HAP-1 (cell line): ENCODE results near the gene S100A12.

Source experiments
- DNase-seq, 2 experiments: peaks; one replicate each; pipeline ENCODE4 v3.0.0-alpha.2; 2016 to 2020; ENCODE audit warnings: low spot score in 2 of 2
- H3K27me3 ChIP-seq: fragments of 250-450 bp; sonication (Bioruptor Pico); 2 replicates; pipeline ENCODE4 v1.5.1; 2020; ENCODE audit warnings: low read depth, mild to moderate bottlenecking, moderate library complexity
- H3K36me3 ChIP-seq: fragments of 250-450 bp; sonication (Bioruptor Pico); replicated peaks from 2 replicates; pipeline ENCODE4 v1.5.1; 2020; ENCODE audit warnings: mild to moderate bottlenecking
- H3K4me1 ChIP-seq: fragments of 250-450 bp; sonication (Bioruptor Pico); 2 replicates; pipeline ENCODE4 v1.5.1; 2020; ENCODE audit warnings: mild to moderate bottlenecking
- H3K4me3 ChIP-seq: fragments of 250-450 bp; sonication (Bioruptor Pico); 2 replicates; pipeline ENCODE4 v1.5.1; 2020; ENCODE audit warnings: mild to moderate bottlenecking, moderate library complexity
- H3K9me3 ChIP-seq: fragments of 250-450 bp; sonication (Bioruptor Pico); 2 replicates; pipeline ENCODE4 v1.5.1; 2020; ENCODE audit warnings: mild to moderate bottlenecking, moderate library complexity
- in situ Hi-C: fragments of 300-500 bp; cut with MboI; formaldehyde crosslinking; loops from 3 replicates; pipeline ENCODE4 v1.14.3; 2020; ENCODE audit warnings: low sequenced_read_pairs, inconsistent platforms, mixed read lengths

Gene S100A12

GRCh38 chr1:153392258-153392657, 16.8 kb upstream of the S100A12 start:
- H3K27me3 ChIP-seq, result 0 out of 2 replicates have a peak, but pooled peaks cover 5% of the 10 kb centered on the region
- H3K4me3 ChIP-seq, result no peak overlapping the region
- H3K9me3 ChIP-seq, result no peaks in the 10 kb centered on the region
- H3K4me1 ChIP-seq, result no peaks in the 10 kb centered on the region
- in situ Hi-C loops, result no loop called here
- no peaks in the 10 kb centered on the region for H3K36me3 ChIP-seq
- no peak for DNase-seq

- 0 out of 2 replicates have a peak, but pooled peaks cover under 1% of the 10 kb centered on the region for H3K27me3 ChIP-seq
- DNase-seq, result no peak
These were observed 15.7 kb upstream of the S100A12 start, which contains the start of gene S100A8 for GRCh38 chr1:153390938-153391710. Gene S100A8 (minus strand): TSS chr1:153391073. CDS start chr1:153390535, 538 bp downstream.

GRCh38 chr1:153389973-153390879, 14.8 kb upstream of the S100A12 start:
- no peaks in the 10 kb centered on the region for H3K9me3 ChIP-seq
- DNase-seq, result no peak
- H3K4me3 ChIP-seq, result no peak overlapping the region
- in situ Hi-C loops, result no loop called here
- H3K4me1 ChIP-seq, result no peaks in the 10 kb centered on the region
- no peaks in the 10 kb centered on the region for H3K36me3 ChIP-seq
- no peaks in the 10 kb centered on the region for H3K27me3 ChIP-seq

More at GRCh38 chr1:153390938-153391710, 15.7 kb upstream of the S100A12 start, which contains the start of gene S100A8:
- Histone ChIP-seq H3K4me3 (no peak within 1 kb of the TSS), H3K36me3 (no peaks in the 10 kb centered on the region), H3K9me3 (no peaks in the 10 kb centered on the region), H3K4me1 (no peaks in the 10 kb centered on the region)
- in situ Hi-C loops, result no loop called here

GRCh38 chr1:153389401-153389800, 14.0 kb upstream of the S100A12 start:
- Histone ChIP-seq H3K4me3 (no peak overlapping the region), H3K4me1 (no peaks in the 10 kb centered on the region), H3K27me3 (no peaks in the 10 kb centered on the region), H3K9me3 (no peaks in the 10 kb centered on the region), H3K36me3 (no peaks in the 10 kb centered on the region)
- DNase-seq, result no peak
- in situ Hi-C loops, result no loop called here

GRCh38 chr1:153387785-153388184, 12.4 kb upstream of the S100A12 start:
- Histone ChIP-seq H3K9me3 (no peaks in the 10 kb centered on the region), H3K27me3 (no peaks in the 10 kb centered on the region), H3K36me3 (no peaks in the 10 kb centered on the region), H3K4me1 (no peaks in the 10 kb centered on the region), H3K4me3 (no peak overlapping the region)
- no peak for DNase-seq
- in situ Hi-C loops, result no loop called here

GRCh38 chr1:153387001-153387400, 11.6 kb upstream of the S100A12 start:
- no peaks in the 10 kb centered on the region for H3K27me3 ChIP-seq

GRCh38 chr1:153386500-153386901, 11.1 kb upstream of the S100A12 start:
- Histone ChIP-seq H3K36me3 (no peaks in the 10 kb centered on the region), H3K4me3 (no peak overlapping the region), H3K4me1 (no peaks in the 10 kb centered on the region), H3K27me3 (no peaks in the 10 kb centered on the region), H3K9me3 (no peaks in the 10 kb centered on the region)
- in situ Hi-C loops, result no loop called here
- no peak for DNase-seq

More at GRCh38 chr1:153387001-153387400, 11.6 kb upstream of the S100A12 start:
- H3K36me3 ChIP-seq, result no peaks in the 10 kb centered on the region
- no peaks in the 10 kb centered on the region for H3K9me3 ChIP-seq
- no peaks in the 10 kb centered on the region for H3K4me1 ChIP-seq
- in situ Hi-C loops, result no loop called here
- DNase-seq, result no peak
- no peak overlapping the region for H3K4me3 ChIP-seq

GRCh38 chr1:153384958-153385580, 9.6 kb upstream of the S100A12 start:
- Histone ChIP-seq H3K4me3 (no peak overlapping the region), H3K36me3 (no peaks in the 10 kb centered on the region), H3K9me3 (no peaks in the 10 kb centered on the region), H3K4me1 (no peaks in the 10 kb centered on the region), H3K27me3 (no peaks in the 10 kb centered on the region)
- no peak for DNase-seq
- in situ Hi-C loops, result no loop called here

- H3K36me3 ChIP-seq, result no peaks in the 10 kb centered on the region
- no peaks in the 10 kb centered on the region for H3K4me1 ChIP-seq
- no peaks in the 10 kb centered on the region for H3K9me3 ChIP-seq
- DNase-seq, result no peak
- peaks cover 7% of the 10 kb centered on the region; the same call in 1 of the 2 replicates for H3K27me3 ChIP-seq
- in situ Hi-C loops, result no loop called here
- no peak overlapping the region for H3K4me3 ChIP-seq
These were observed 5.3 kb upstream of the S100A12 start for GRCh38 chr1:153380711-153381110.

- in situ Hi-C loops, result no loop called here
- no peak for DNase-seq
- Histone ChIP-seq H3K4me3 (no peak overlapping the region), H3K36me3 (no peaks in the 10 kb centered on the region), H3K4me1 (no peaks in the 10 kb centered on the region), H3K27me3 (peaks cover 7% of the 10 kb centered on the region; the same call in 1 of the 2 replicates), H3K9me3 (no peaks in the 10 kb centered on the region)
These were observed 4.2 kb upstream of the S100A12 start for GRCh38 chr1:153379591-153379990.

GRCh38 chr1:153374071-153374470, 1.4 kb downstream of the S100A12 start:
- H3K4me1 ChIP-seq, result no peaks in the 10 kb centered on the region
- H3K27me3 ChIP-seq, result peaks cover 7% of the 10 kb centered on the region; the same call in 1 of the 2 replicates
- H3K9me3 ChIP-seq, result no peaks in the 10 kb centered on the region
- no peak for DNase-seq
- H3K36me3 ChIP-seq, result no peaks in the 10 kb centered on the region
- in situ Hi-C loops, result loop anchor here (25.0 kb wide), 1 partner anchor 388 kb away; no protein-coding TSS in a partner anchor
- no peak overlapping the region for H3K4me3 ChIP-seq

GRCh38 chr1:153372571-153372970, 2.9 kb downstream of the S100A12 start:
- H3K9me3 ChIP-seq, result no peaks in the 10 kb centered on the region
- H3K4me3 ChIP-seq, result no peak overlapping the region
- no peaks in the 10 kb centered on the region for H3K36me3 ChIP-seq
- H3K27me3 ChIP-seq, result peaks cover 7% of the 10 kb centered on the region; the same call in 1 of the 2 replicates
- in situ Hi-C loops, result loop anchor here (25.0 kb wide), 1 partner anchor 390 kb away; no protein-coding TSS in a partner anchor
- no peaks in the 10 kb centered on the region for H3K4me1 ChIP-seq
- DNase-seq, result no peak

GRCh38 chr1:153371231-153371630, 4.2 kb downstream of the S100A12 start:
- no peaks in the 10 kb centered on the region for H3K36me3 ChIP-seq
- H3K4me1 ChIP-seq, result no peaks in the 10 kb centered on the region
- no peak for DNase-seq
- H3K27me3 ChIP-seq, result 0 out of 2 replicates have a peak, but pooled peaks cover 3% of the 10 kb centered on the region
- in situ Hi-C loops, result loop anchor here (25.0 kb wide), 1 partner anchor 391 kb away; no protein-coding TSS in a partner anchor
- H3K9me3 ChIP-seq, result no peaks in the 10 kb centered on the region
- no peak overlapping the region for H3K4me3 ChIP-seq
